H1 (cell line): ENCODE measurements around the gene ZNF618. TPM values are rescaled to one million over a fixed set of nuclear protein-coding genes. Genes with fewer than 3 reads are reported as not detected.

ENCODE experiments used
- CBX5 ChIP-seq: fragments of 300-800, 300-1000 bp; sonication (generic); IDR thresholded peaks from 2 replicates; pipeline ENCODE4 v1.7.1; 2016; ENCODE audit warnings: antibody characterized with exemption, low read length, low read depth
- CHD2 ChIP-seq: IDR thresholded peaks from 2 replicates; pipeline ENCODE4 v1.6.1; 2012; ENCODE audit warnings: low read length, improper control_type of control experiment
- CTCF ChIP-seq, 3 experiments: IDR thresholded peaks; 1 replicate in 2 of 3; 2 replicates in 1 of 3; pipeline versions ENCODE4 v1.5.1 to v1.6.1; 2011; ENCODE audit warnings: low read length in 3 of 3, mild to moderate bottlenecking in 3 of 3, inconsistent platforms in 2 of 3, low read depth in 1 of 3, moderate library complexity in 1 of 3; ENCODE audit not compliant: insufficient read depth in 1 of 3; ENCODE audit errors: control extremely low read depth in 1 of 3
- POLR2AphosphoS5 ChIP-seq: IDR thresholded peaks from 2 replicates; pipeline ENCODE4 v1.6.1; 2011; ENCODE audit warnings: low read depth, low read length
- RAD21 ChIP-seq, 2 experiments: IDR thresholded peaks in 1 of 2; conservative IDR thresholded peaks in 1 of 2; 2 replicates each; pipeline ENCODE4 v1.6.1; 2011; ENCODE audit warnings: low read depth in 2 of 2, low read length in 2 of 2, improper control_type of control experiment in 1 of 2, inconsistent platforms in 1 of 2, mild to moderate bottlenecking in 1 of 2, moderate library complexity in 1 of 2
- RNF2 ChIP-seq: fragments of 200-900, 300-1000 bp; sonication (generic); IDR thresholded peaks from 2 replicates; pipeline ENCODE4 v1.7.1; 2016; ENCODE audit warnings: borderline replicate concordance, low read depth, mild to moderate bottlenecking, antibody characterized with exemption, low read length; ENCODE audit not compliant: poor library complexity, severe bottlenecking; ENCODE audit errors: missing control alignments
- SRF ChIP-seq: IDR thresholded peaks from 2 replicates; pipeline ENCODE4 v1.6.1; 2011; ENCODE audit warnings: mild to moderate bottlenecking, low read depth, low read length, moderate library complexity
- polyA plus RNA-seq, 7 experiments: library from polyadenylated mRNA; depleted of rRNA in 3 of 7; stranded (reverse) in 5 of 7; unstranded in 2 of 7; fragments of >200 nt in 5 of 7; fragments of 200-250 nt in 2 of 7; gene quantifications; 1 replicate in 5 of 7; 2 replicates in 1 of 7; 4 replicates in 1 of 7; pipeline versions ENCODE4 v1.2.1 to v1.2.3, GENCODE V29; 2011 to 2013; ENCODE audit warnings: missing spikeins in 2 of 7, mixed read lengths in 2 of 7
- total RNA-seq: library from RNA; stranded (reverse); fragmentation: NEBNext Ultra II Directional; extraction: Animal tissue kit (Norgen Biotek cat#: 25700); gene quantifications from 2 replicates; pipeline ENCODE4 v1.2.1, GENCODE V29; 2021

ZNF618 gene
- total and polyA plus RNA-seq, 2 of the 8 experiments (the other 6 are each of a cell fraction or from before 2014, with no cell fraction given) = 9.6 to 28.5 TPM

GRCh38 chr9:113943112-113944009 lies 67.3 kb downstream of the ZNF618 start (continued):
- TF ChIP-seq POLR2AphosphoS5 = no peak
- no peak for TF ChIP-seq RNF2
- TF ChIP-seq CBX5 = no peak
- no peak for TF ChIP-seq CTCF (IDR thresholded peaks at IDR 0.05; ENCODE audit: control extremely low read depth in 1 of 3, insufficient read depth in 1 of 3, low read depth in 1 of 3, low read length in 3 of 3)
- no peak for TF ChIP-seq SRF
- TF ChIP-seq RAD21 (IDR thresholded peaks at IDR 0.05 in 1 of 2, conservative IDR thresholded peaks at IDR 0.05 in 1 of 2; ENCODE audit: low read depth in 2 of 2, low read length in 2 of 2) = no peak
- no peak for TF ChIP-seq CHD2
